OCI-LY7 (cell line): Measurements from ENCODE around the gene TFEB. TPM values are rescaled to one million over a fixed set of nuclear protein-coding genes. Genes with fewer than 3 reads are reported as not detected.

Experiments
- BruUV-seq: library from RNA; stranded (reverse); fragments of 400-500 nt; replicated peaks from 2 replicates; lab custom pipeline; 2021; lab: Mats Ljungman, UMichigan
- CTCF ChIA-PET: fragments of 300-600 bp; sonication (Branson Sonifier 250); formaldehyde crosslinking; loops from one replicate; lab custom pipeline; 2022; ENCODE audit warnings: antibody characterized with exemption; ENCODE audit not compliant: unreplicated experiment; lab: Charles Lee
- POLR2A ChIA-PET: fragments of 300-600 bp; sonication (Branson Sonifier 250); formaldehyde crosslinking; loops from one replicate; lab custom pipeline; 2022; ENCODE audit warnings: antibody characterized with exemption; lab: Charles Lee
- DNase-seq: peaks from one replicate; pipeline ENCODE4 v3.0.0-alpha.2; 2015; ENCODE audit warnings: low spot score
- H2AFZ ChIP-seq: fragments of 200-600 bp; sonication (generic), shearing (Covaris generic); 2 replicates; pipeline ENCODE4 v1.6.1; 2014; ENCODE audit warnings: mild to moderate bottlenecking, antibody characterized with exemption, low read length, moderate library complexity
- H3K27ac ChIP-seq: fragments of 200-600 bp; sonication (generic); 2 replicates; pipeline ENCODE4 v1.5.1; 2014; ENCODE audit warnings: mixed run types, low read depth, mild to moderate bottlenecking, moderate library complexity, low read length, inconsistent platforms; ENCODE audit not compliant: poor library complexity, severe bottlenecking
- H3K36me3 ChIP-seq: fragments of 200-600 bp; sonication (generic); 2 replicates; pipeline ENCODE4 v1.6.1; 2014; ENCODE audit warnings: mild to moderate bottlenecking, antibody characterized with exemption, low read length, moderate library complexity, mixed read lengths; ENCODE audit not compliant: insufficient read depth
- H3K4me1 ChIP-seq: fragments of 200-600 bp; sonication (generic); 2 replicates; pipeline ENCODE4 v1.5.1; 2014; ENCODE audit warnings: mild to moderate bottlenecking, low read length; ENCODE audit not compliant: insufficient read depth, poor library complexity, severe bottlenecking
- H3K4me2 ChIP-seq: fragments of 200-600 bp; sonication (generic); 2 replicates; pipeline ENCODE4 v1.6.1; 2014; ENCODE audit warnings: mild to moderate bottlenecking, low read length
- H3K4me3 ChIP-seq: fragments of 200-600 bp; sonication (generic); 2 replicates; pipeline ENCODE4 v1.5.1; 2014; ENCODE audit warnings: mild to moderate bottlenecking, low read depth, low read length; ENCODE audit not compliant: poor library complexity, severe bottlenecking
- H3K79me2 ChIP-seq: fragments of 200-600 bp; sonication (generic); 2 replicates; pipeline ENCODE4 v1.6.1; 2016; ENCODE audit warnings: low read depth, mild to moderate bottlenecking, low read length, moderate library complexity, mixed read lengths; ENCODE audit not compliant: insufficient read depth
- H3K9me2 ChIP-seq: fragments of 200-600 bp; sonication (generic); 2 replicates; pipeline ENCODE4 v1.6.1; 2016; ENCODE audit warnings: mild to moderate bottlenecking, low read length, mixed read lengths; ENCODE audit not compliant: insufficient read depth
- H3K9me3 ChIP-seq: fragments of 200-600 bp; sonication (generic); 2 replicates; pipeline ENCODE4 v1.6.1; 2014; ENCODE audit warnings: mild to moderate bottlenecking, mixed run types, low read length, mixed read lengths
- H4K20me1 ChIP-seq: fragments of 200-600 bp; sonication (generic); 2 replicates; pipeline ENCODE4 v1.6.1; 2014; ENCODE audit warnings: mild to moderate bottlenecking, antibody characterized with exemption, low read length, moderate library complexity, mixed read lengths; ENCODE audit not compliant: insufficient read depth
- CTCF ChIP-seq: fragments of 200-600 bp; sonication (generic); conservative IDR thresholded peaks from 2 replicates; pipeline ENCODE4 v1.5.1; 2014; ENCODE audit warnings: mild to moderate bottlenecking, antibody characterized with exemption, low read length, moderate library complexity, mixed read lengths
- EZH2phosphoT487 ChIP-seq: fragments of 200-600 bp; sonication (generic); IDR thresholded peaks from 2 replicates; pipeline ENCODE4 v1.6.1; 2018; ENCODE audit warnings: low read depth, borderline replicate concordance, mild to moderate bottlenecking, mixed run types, antibody characterized with exemption, low read length, moderate library complexity, mixed read lengths
- intact Hi-C: fragments of 100-400 bp; cut with micrococcal nuclease; formaldehyde crosslinking; loops from one replicate; pipeline ENCODE4 v1.10.0; 2022; ENCODE audit not compliant: unreplicated experiment
- total RNA-seq, 2 experiments: library from RNA; depleted of rRNA in 1 of 2; stranded (reverse); fragments of >200 nt in 1 of 2; shearing (Covaris generic) in 1 of 2; gene quantifications; 2 replicates each; pipeline ENCODE4 v1.2.3, GENCODE V29; 2014 to 2022

The TFEB gene
- total RNA-seq, 2 experiments from 2014 or later: 36.8 to 60.0 TPM

GRCh38 chr6:41700463-41701347 is 34.7 kb downstream of the TFEB start:
- intact Hi-C loops: no loop called here
- Histone ChIP-seq H4K20me1 (no peaks in the 10 kb centered on the region; the same call in 1 of the 2 replicates), H3K9me3 (no peaks in the 10 kb centered on the region), H3K27ac (no peak overlapping the region), H3K79me2 (peaks cover 26% of the 10 kb centered on the region), H3K4me3 (no peak overlapping the region), H3K9me2 (no peaks in the 10 kb centered on the region), H3K4me1 (peaks cover 38% of the 10 kb centered on the region), H2AFZ (no peak overlapping the region), H3K4me2 (no peak overlapping the region), H3K36me3 (peaks cover 42% of the 10 kb centered on the region; the same call in 1 of the 2 replicates)
- no peak for DNase-seq
- POLR2A ChIA-PET: no interaction called here
- no TSS peak for BruUV-seq
- no peak for TF ChIP-seq CTCF
- CTCF ChIA-PET: interaction anchor here (0.6 to 0.7 kb wide), 2 partner anchors 195 to 1900 kb away, joined by 4 to 5 read pairs; partner anchors contain the start of gene USP49

- H3K4me1 ChIP-seq: peaks cover 22% of the 10 kb centered on the region
- H4K20me1 ChIP-seq: no peaks in the 10 kb centered on the region; the same call in 1 of the 2 replicates
- POLR2A ChIA-PET: no interaction called here
- H3K9me3 ChIP-seq: no peaks in the 10 kb centered on the region
- no peak overlapping the region for H3K4me2 ChIP-seq
- H3K79me2 ChIP-seq: peaks cover 10% of the 10 kb centered on the region; the same call in 1 of the 2 replicates
- no peak overlapping the region for H3K4me3 ChIP-seq
- BruUV-seq: no TSS peak
- CTCF ChIA-PET: no interaction called here
- peaks cover 46% of the 10 kb centered on the region; the same call in 1 of the 2 replicates for H3K36me3 ChIP-seq
- no peak overlapping the region for H2AFZ ChIP-seq
- H3K9me2 ChIP-seq: no peaks in the 10 kb centered on the region
- TF ChIP-seq CTCF: no peak
- no peak for TF ChIP-seq EZH2phosphoT487
- DNase-seq: no peak
- intact Hi-C loops: loop anchor here (5.0 kb wide), 1 partner anchor 33 kb away; no protein-coding TSS in a partner anchor
- no peak overlapping the region for H3K27ac ChIP-seq
Measured at GRCh38 chr6:41699063-41699462, 36.3 kb downstream of the TFEB start.
